ENCODE measurements around the gene CHCHD3.

GRCh38 chr7:133015888-133016287 lies 66.0 kb downstream of the CHCHD3 start:
- no peak for TF ChIP-seq CTCF (IDR thresholded peaks at IDR 0.05)
- no peak for TF ChIP-seq POLR2A (IDR thresholded peaks at IDR 0.05)

Measured in thyroid gland (tissue), 4 donors.